GM04504 (cell line): ENCODE results near the gene UXS1.

Source experiments
- DNase-seq: peaks from one replicate; pipeline ENCODE4 v3.0.0-alpha.2; 2012; ENCODE audit warnings: low read depth

Gene UXS1

GRCh38 chr2:106044859-106045258 lies 149.2 kb downstream of the UXS1 start:
- DNase-seq, result no peak

- DNase-seq, result no peak
These were observed 150.1 kb downstream of the UXS1 start for GRCh38 chr2:106044021-106044420.
